ENCODE results near the gene GTF3C5. TPM values are rescaled to one million over a fixed set of nuclear protein-coding genes. Genes with fewer than 3 reads are reported as not detected.

The GTF3C5 gene
- total RNA-seq, 1 experiment from 2014 or later = 79.6 TPM

GRCh38 chr9:133094842-133095393 lies 64.1 kb downstream of the GTF3C5 start:
- no peaks in the 10 kb centered on the region for H3F3A ChIP-seq (ENCODE audit: insufficient read depth, low read depth)
- BruUV-seq (replicated peaks) = no TSS peak
- H2AFZ ChIP-seq = no peak overlapping the region
- H3K9me2 ChIP-seq (ENCODE audit: insufficient read depth) = no peaks in the 10 kb centered on the region
- H3K27ac ChIP-seq = no peak overlapping the region
- TF ChIP-seq CTCF (conservative IDR thresholded peaks at IDR 0.05) = 0 out of 2 replicates have a peak, but pooled peaks have one; percentile 22
- TF ChIP-seq EZH2 (IDR thresholded peaks at IDR 0.05; ENCODE audit: low read depth) = no peak
- ChIA-PET POLR2A (ENCODE audit: unreplicated experiment) (no interaction called here), CTCF (interaction anchor here (0.6 kb wide), 1 partner anchor 28 kb away, joined by 8 read pairs; no protein-coding TSS in a partner anchor)
- 0 out of 2 replicates have a peak, but pooled peaks cover 20% of the 10 kb centered on the region for H3K36me3 ChIP-seq (ENCODE audit: low read depth)
- H3K4me1 ChIP-seq (replicated peaks; ENCODE audit: insufficient read depth) = no peaks in the 10 kb centered on the region
- H3K79me2 ChIP-seq (ENCODE audit: low read depth) = no peaks in the 10 kb centered on the region
- no peak overlapping the region for H3K4me2 ChIP-seq
- intact Hi-C loops (cut with micrococcal nuclease; ENCODE audit: unreplicated experiment) = no loop called here
- no peak for DNase-seq
- peaks cover 12% of the 10 kb centered on the region; the same call in 1 of the 2 replicates for H3K9me3 ChIP-seq (ENCODE audit: insufficient read depth, low read depth)
- no peaks in the 10 kb centered on the region for H3K27me3 ChIP-seq (ENCODE audit: insufficient read depth, low read depth)
- no peaks in the 10 kb centered on the region for H4K20me1 ChIP-seq (ENCODE audit: insufficient read depth)
- H3K4me3 ChIP-seq = no peak overlapping the region

GRCh38 chr9:133098104-133098754 lies 67.4 kb downstream of the GTF3C5 start:
- TF ChIP-seq EZH2 (IDR thresholded peaks at IDR 0.05; ENCODE audit: low read depth) = no peak
- TF ChIP-seq CTCF (conservative IDR thresholded peaks at IDR 0.05) = no peak
- Histone ChIP-seq H3K4me1 (replicated peaks; ENCODE audit: insufficient read depth) (peaks cover 4% of the 10 kb centered on the region), H3K27ac (no peak overlapping the region), H3K9me2 (ENCODE audit: insufficient read depth) (no peaks in the 10 kb centered on the region), H2AFZ (no peak overlapping the region), H3K36me3 (ENCODE audit: low read depth) (peaks cover 25% of the 10 kb centered on the region), H3K79me2 (ENCODE audit: low read depth) (no peaks in the 10 kb centered on the region), H4K20me1 (ENCODE audit: insufficient read depth) (no peaks in the 10 kb centered on the region), H3K9me3 (ENCODE audit: insufficient read depth, low read depth) (peaks cover 12% of the 10 kb centered on the region; the same call in 1 of the 2 replicates), H3F3A (ENCODE audit: insufficient read depth, low read depth) (no peaks in the 10 kb centered on the region), H3K4me2 (no peak overlapping the region), H3K27me3 (ENCODE audit: insufficient read depth, low read depth) (no peaks in the 10 kb centered on the region), H3K4me3 (no peak overlapping the region)
- DNase-seq = no peak
- CTCF ChIA-PET = interaction anchor here (0.5 kb wide), 1 partner anchor 73 kb away, joined by 6 read pairs; no protein-coding TSS in a partner anchor
- POLR2A ChIA-PET (ENCODE audit: unreplicated experiment) = no interaction called here
- intact Hi-C loops (cut with micrococcal nuclease; ENCODE audit: unreplicated experiment) = no loop called here
- no TSS peak for BruUV-seq (replicated peaks)

GRCh38 chr9:133098871-133099270 lies 68.1 kb downstream of the GTF3C5 start:
- no peaks in the 10 kb centered on the region for H3K79me2 ChIP-seq (ENCODE audit: low read depth)
- H3K4me3 ChIP-seq = no peak overlapping the region
- no peak for TF ChIP-seq EZH2 (IDR thresholded peaks at IDR 0.05; ENCODE audit: low read depth)
- TF ChIP-seq CTCF (conservative IDR thresholded peaks at IDR 0.05) = no peak
- peaks cover 25% of the 10 kb centered on the region for H3K36me3 ChIP-seq (ENCODE audit: low read depth)
- ChIA-PET CTCF (interaction anchor here (0.5 kb wide), 1 partner anchor 74 kb away, joined by 6 read pairs; no protein-coding TSS in a partner anchor), POLR2A (ENCODE audit: unreplicated experiment) (no interaction called here)
- no peak overlapping the region for H3K4me2 ChIP-seq
- no peaks in the 10 kb centered on the region for H4K20me1 ChIP-seq (ENCODE audit: insufficient read depth)
- H3F3A ChIP-seq (ENCODE audit: insufficient read depth, low read depth) = no peaks in the 10 kb centered on the region
- no peak for DNase-seq
- H3K27me3 ChIP-seq (ENCODE audit: insufficient read depth, low read depth) = no peaks in the 10 kb centered on the region
- peaks cover 10% of the 10 kb centered on the region for H3K4me1 ChIP-seq (replicated peaks; ENCODE audit: insufficient read depth)
- no peak overlapping the region for H3K27ac ChIP-seq
- no TSS peak for BruUV-seq (replicated peaks)
- peaks cover 12% of the 10 kb centered on the region; the same call in 1 of the 2 replicates for H3K9me3 ChIP-seq (ENCODE audit: insufficient read depth, low read depth)
- intact Hi-C loops (cut with micrococcal nuclease; ENCODE audit: unreplicated experiment) = no loop called here
- H3K9me2 ChIP-seq (ENCODE audit: insufficient read depth) = no peaks in the 10 kb centered on the region
- no peak overlapping the region for H2AFZ ChIP-seq

Data from PC-9 (cell line).